ENCODE results near the gene SLC11A2. TPM values are rescaled to one million over a fixed set of nuclear protein-coding genes. Genes with fewer than 3 reads are reported as not detected.

SLC11A2 gene
- total and polyA plus RNA-seq, 2 of the 8 experiments (the other 6 are each of a cell fraction or from before 2014, with no cell fraction given) = 55.0 to 61.5 TPM

DNA sequence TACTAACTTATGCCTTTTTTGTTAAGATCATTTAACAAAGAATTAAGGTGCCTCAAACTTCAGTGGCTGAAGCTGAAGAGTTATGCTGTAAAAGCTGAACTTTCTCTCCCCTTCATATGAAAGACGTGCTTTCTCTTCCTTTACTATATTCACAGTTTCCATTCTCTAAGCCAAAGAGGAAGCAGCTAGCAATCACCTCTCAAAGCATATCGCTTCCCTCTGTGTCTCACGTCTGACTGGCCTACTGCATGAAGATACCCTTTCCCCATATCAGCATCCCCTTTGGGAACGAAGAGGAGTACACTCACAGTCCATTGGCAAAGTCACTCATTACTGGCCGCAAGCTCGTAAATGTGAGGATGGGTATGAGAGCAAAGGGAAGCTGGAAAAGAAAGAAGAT is 34.9 kb downstream of the SLC11A2 start (continued):
- TF ChIP-seq RXRA (IDR thresholded peaks at IDR 0.05; ENCODE audit: insufficient read depth, low read depth, low read length) = no peak
- no peak for TF ChIP-seq BRCA1 (IDR thresholded peaks at IDR 0.05; ENCODE audit: low read depth, low read length)
- no peak for TF ChIP-seq POLR2AphosphoS5 (IDR thresholded peaks at IDR 0.05; ENCODE audit: low read depth, low read length)

Data from H1 (cell line).